HG02885 (cell line): ENCODE data around the gene GHR.
"Not testable (repeated sequence)": the region's sequence is repeated elsewhere in the genome, so short reads cannot be mapped to it uniquely, and the experiment has no call there.

Experiments
- ATAC-seq: cut with Tn5 transposase; IDR thresholded peaks from one replicate; pipeline ENCODE4 v1.9.1; 2021; ENCODE audit warnings: mild to moderate bottlenecking; ENCODE audit not compliant: unreplicated experiment, poor library complexity

Gene GHR

DNA sequence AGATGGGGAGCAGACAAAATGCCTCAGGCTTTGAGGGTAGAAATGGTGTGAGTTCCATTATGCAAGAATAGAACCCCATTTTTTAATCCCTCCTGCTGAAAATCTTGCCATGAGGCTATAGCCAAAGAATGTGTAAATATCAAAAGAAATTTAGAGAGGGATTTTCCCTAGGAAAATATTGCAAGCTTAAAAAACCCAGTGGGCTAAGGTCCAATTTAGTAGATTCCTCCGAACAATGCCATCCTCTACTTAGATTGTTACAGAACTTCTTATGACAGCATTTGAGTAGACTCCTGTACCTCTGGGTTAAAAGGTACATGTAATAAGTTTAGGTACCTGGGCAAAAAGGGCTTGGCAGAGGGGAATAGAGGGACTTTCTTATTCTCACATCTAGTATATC lies 138.4 kb downstream of the GHR start:
- ATAC-seq = no peak

DNA sequence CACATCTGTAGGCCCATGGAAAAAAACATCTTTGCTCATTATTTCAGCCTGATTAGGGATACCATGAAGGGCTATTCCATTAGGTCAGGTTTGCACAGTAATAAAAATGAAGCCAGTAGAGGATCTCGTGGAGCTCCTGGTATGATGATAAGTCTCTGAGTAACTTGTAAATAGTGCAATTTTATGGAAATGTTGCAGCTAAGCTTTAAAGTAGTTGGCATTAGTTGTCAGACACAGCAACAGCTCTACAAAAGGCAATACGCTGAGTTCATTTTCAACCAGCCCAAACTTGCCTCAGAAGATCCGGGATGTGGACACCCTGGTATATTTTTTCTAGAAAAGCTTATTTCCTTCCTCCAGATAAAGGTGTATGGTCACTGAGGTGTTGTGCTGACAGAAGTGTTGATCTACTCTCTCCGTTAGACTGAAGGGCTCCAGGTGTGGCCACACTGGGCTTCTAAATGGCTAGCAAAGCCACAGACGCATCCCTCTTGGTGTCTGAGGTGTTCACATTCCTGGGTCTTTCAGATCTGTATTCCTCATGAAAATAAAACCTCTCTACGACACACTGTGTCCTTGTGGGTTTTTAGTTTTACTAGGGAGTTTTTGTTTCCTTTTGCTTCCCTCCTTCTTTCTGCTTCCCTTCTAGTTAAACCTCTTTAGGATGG lies 141.6 kb downstream of the GHR start:
- ATAC-seq = no peak

DNA sequence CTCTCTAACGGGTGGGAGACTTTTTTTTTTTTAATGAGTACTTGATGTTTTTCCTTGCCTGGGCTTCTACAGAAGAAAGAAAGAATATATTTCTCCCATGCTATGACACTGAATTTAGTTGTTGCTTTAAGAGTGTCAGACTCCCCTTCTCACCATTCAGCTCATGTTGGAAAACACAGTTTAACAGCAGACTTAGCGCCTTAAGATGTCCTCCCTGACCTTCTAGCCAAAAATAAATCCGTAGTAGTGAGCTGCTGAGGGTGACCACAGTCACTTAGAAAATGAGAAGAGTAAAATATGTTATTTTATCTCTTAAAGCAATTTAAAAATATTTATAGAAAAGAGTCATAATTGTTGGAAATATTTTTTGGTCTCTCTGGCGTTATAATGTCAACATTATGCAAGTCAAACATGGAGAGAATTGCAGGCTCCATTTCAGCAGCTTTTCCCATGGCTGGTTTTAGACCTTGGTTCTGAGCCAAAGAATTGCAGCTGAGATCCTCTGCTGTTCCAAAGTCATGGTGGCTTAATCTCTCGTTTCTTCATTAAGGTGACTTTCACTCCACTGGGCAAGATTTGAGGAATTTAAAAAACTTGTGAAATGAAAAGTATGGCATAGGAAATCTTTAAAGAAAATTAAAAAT lies 143.5 kb downstream of the GHR start:
- ATAC-seq = no peak

DNA sequence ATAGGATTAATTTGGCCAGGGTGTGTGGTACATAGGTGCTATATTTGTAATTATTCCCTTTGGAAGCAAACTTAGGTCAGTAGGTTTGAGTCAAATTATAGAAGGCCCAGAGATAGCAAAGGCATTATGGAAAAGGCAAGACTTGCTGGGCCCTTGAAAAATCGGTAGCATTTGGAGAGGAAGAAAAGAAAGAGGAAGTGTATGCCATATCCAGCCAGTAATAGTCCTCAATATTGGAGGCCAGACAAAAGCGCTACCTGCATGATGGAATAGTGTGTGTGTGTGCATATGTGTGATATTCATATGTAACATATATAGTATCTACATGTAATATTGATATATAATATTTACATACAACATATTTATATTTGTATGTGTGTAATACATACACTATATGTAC lies 146.1 kb downstream of the GHR start:
- ATAC-seq = no peak

DNA sequence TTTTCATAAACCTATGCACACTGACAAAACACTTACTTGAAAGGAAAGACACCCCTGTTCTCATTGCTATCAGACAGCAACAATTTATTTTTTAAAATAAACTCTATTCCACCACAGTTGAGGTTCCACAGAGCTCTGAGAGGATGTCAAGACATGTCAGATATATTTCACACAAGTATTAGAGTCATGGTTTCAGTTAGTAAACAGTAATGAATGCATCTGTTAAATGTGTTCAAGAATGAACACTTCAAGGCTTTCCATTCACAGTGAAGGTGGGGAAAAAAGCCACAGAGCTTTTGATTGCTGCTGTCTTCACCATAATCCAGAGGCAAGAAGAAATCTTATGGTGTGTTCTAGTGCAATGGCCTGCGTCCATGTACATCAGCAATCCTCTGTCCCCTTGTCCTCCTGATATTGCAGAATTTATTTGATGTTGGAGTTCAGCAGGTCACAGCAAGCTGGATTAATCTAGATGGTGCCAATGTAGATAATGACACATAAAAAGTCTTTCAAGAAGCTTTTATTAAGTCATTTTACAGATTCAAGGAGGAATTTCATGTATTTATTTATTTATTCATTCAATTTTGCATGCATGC lies 146.8 kb downstream of the GHR start:
- no peak for ATAC-seq

DNA sequence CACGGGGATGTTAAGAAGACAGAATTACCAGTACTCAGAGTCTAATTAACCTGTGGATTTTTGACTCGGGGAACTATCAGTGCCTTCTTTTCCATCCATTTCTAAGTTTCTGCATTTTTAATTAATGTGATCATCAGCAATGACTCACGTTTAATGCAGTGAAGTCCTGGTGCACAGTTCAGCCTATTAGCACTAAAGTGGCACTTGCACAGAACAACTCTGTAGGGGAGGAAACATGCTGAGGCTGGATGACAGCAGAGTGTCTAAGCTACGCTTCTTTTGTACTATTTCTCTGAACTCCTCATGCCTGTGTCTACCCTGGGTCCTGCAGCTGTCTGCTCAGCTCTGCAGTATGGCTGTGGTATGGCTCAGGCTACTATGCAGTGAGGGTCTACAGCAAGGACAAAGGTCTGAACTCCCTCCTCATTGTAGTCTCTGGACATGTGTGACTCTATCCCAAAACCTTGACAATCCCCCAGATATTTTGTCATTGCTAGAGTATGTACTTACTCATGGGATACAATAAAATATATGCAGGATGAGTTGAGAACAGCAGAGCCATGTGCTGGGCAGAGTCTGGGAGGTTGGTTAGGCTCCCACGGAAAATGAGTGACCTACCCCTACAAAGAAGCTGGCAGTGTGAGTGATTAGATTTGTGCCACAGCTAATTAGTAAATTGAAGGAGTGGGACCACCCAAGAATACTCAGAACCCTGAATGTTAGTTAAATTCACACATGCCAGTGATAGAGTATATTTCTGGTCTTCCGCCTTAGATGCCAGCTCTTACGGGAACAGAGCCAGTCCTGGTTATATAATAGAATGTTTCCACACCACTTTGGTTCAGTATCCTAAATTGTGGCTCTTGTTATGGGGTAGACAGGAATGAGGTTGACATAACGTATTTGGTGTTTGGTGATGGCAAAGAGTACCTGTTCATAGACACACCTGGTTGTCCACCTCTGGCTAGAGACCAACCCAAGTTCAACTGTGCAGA lies 148.0 kb downstream of the GHR start:
- ATAC-seq = no peak

DNA sequence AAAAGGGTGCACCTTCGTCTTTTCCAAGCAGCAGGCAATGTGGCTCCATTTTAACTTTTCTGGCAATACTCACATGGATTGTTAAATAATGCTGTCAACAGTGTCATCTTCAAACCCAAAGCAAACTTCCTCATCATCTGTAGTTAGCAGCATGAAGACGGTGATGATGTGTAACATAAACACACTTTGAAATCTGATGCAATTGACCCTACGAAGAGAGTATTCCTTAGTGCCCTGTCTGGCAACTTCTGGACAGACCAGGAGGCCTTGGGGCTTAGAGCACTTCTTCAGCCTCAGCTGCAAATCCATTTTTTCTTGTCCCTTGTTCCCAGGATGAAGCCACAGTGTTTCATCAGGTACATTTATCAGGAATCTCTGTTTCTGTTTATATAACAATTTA lies 149.1 kb downstream of the GHR start:
- no peak for ATAC-seq

DNA sequence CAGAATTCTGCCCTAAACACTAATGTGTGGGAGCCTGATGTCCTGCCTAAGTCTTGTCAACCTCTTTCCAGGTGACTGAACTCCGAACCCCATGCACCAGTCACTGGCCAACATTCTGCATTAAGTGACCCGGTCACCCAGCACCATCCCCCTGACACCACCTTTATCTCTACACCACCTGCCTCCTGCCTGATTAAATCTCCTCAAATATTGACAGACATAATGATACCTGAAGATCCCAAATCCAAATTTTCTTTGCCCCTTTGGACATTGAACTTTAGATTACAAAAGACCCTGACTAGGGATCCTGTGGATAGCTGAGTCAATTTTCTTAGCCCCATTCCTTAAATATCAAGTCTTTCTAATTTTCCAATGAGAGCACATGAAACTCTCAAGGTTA lies 150.1 kb downstream of the GHR start:
- no peak for ATAC-seq

DNA sequence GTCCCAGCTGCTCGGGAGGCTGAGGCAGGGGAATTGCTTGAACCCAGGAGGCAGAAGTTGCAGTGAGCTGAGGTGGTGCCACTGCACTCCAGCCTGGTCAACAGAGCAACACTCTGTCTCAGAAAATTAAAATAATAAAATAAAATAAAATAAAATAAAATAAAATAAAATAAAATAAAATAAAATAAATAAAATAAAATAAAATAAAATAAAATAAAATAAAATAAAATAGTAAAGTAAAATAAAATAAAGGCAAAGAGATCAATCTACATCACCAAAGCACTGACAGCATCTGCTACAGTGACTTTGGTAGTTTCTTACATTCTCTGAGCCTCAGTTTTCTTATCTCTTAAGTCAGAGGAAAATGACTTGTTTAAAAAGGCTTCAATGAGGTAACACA lies 152.7 kb downstream of the GHR start:
- ATAC-seq = not testable (repeated sequence)

DNA sequence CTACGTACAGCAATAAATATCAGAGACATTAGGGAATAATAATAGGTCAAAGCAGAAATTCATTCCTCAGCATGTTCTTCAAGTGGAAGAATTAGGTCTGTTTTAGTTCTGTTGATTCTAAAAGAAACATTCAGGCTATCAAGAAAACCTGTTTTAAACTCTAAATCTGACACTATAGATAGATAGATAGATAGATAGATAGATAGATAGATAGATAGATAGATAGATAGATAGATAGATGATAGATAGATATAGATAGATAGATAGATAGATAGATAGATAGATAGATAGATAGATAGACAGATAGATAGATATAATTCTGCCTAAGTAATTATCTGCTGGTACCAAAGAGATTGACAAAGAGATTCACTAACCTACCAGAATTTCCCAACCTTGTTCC lies 155.7 kb downstream of the GHR start:
- ATAC-seq = not testable (repeated sequence)

DNA sequence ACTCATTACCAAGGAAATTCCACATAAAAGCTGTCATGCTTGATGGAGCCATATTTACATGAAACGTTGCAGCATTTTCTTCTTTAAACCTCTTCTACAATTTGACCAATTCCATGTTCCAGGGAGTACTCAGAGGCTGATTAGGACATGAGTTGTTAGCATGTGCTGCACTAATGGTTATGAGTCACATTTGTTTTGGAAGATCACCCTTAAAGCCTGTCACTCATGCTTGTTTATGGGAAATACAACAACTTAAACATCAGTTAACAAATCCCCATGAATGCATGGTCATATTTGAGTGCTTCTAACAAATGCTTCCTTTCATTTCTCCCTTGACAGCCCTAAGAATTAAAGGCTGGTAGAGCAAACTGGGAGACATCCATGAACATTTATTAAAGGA lies 156.1 kb downstream of the GHR start:
- no peak for ATAC-seq

DNA sequence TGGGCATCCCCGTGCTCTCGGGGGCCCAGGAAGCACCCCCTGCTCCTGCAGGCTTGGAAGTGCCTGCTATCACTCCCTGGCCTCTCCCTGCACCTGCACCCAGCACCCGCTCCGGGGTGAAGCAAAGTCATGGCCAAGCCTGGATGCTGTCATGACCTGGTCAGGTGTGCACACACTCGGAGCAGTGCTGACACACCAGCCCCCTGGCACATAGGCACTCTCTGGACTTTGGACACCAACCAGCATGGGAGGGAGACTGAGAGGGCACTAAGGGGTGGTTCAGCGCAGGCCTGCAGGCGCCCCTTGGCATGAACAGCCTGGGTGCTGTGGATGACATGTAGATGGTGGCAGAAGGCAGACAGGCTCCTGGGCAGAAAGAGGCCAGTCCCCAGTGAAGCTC lies 158.6 kb downstream of the GHR start:
- no peak for ATAC-seq

DNA sequence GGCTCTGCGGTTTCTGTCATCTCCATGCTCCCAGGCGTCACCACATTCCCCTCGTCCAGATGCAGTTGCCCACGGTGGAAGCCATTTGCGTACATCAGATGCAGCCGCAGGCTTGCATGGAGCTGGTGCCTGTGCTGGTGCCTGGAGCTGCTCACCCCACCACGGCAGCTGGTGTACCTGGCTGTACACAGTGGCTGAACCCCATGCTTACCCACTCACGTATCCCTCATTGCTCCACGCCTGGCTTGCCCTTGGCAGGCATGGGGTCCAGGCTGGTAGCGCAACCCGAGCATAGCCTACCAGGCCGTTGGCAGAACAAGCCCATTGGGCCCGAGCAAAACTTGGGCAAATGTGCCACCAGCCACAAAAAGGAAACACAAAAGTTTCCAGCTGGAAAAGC lies 159.5 kb downstream of the GHR start:
- ATAC-seq = no peak

DNA sequence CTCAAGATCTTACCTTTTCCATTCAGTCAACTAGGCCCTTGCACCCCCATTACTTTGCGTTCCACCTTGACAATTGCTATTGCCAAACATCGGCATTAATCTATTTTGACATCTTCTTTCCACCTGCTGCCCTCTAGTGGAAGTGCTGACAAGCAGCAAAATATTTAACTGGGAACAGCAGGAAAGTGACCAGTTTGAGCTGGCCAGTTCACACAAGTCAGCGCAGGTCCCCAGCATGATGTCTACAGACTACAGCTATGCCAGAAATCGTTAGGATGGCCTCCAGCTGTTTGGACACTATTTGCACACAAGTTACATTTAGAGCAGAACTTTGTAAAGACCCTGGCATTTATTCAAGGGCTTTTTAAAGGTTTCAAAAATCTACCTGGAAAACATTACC lies 160.1 kb downstream of the GHR start:
- ATAC-seq = peak; percentile 86

DNA sequence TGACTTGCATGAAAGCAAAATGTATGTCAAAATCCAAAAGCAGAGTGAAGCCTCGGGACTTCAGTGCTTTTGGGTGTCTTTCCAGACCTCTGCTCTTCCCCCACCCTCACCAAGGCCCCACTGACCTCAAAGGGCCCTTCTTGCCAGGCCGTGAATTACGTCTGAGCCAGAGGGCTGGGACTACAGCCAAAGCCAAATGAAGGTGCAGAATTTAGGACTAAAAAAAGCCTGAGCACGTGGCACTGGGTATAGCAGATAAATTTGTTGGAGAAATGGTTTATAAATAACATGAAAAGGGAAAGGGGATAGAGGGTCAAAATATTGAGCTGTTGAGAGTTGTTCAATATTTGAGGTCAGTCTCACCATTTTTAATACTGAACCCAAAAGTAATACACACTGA lies 163.4 kb downstream of the GHR start:
- ATAC-seq = no peak

DNA sequence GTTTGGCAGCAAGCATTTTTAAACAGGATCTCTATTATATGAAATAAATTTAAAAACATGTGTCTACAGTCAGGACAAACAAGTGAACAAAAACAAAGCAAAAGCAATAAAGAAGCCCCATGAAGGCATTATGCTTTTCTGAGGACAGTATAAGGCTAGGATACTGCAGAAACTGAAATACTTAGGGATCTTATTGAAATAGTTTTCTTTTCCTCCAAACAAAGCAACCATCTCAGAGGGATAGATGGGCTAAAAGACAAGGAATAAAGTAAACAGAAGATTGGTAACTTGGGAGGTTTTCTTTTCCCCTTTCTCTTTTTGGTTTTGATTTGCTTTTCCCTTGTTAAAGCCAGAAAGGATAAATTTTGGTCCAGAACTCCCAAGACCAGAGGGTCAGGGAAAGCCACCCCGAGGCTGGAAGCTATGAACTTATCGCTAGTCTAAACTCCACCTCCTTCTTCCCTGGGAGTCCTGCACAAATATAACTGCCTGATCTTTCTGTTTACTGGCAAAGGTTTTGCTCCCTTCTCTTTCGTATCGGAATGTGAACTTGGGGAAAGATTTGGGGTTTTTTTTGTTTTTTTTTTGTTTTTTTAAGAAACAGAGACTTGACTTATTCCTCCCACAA lies 164.0 kb downstream of the GHR start:
- ATAC-seq = no peak

DNA sequence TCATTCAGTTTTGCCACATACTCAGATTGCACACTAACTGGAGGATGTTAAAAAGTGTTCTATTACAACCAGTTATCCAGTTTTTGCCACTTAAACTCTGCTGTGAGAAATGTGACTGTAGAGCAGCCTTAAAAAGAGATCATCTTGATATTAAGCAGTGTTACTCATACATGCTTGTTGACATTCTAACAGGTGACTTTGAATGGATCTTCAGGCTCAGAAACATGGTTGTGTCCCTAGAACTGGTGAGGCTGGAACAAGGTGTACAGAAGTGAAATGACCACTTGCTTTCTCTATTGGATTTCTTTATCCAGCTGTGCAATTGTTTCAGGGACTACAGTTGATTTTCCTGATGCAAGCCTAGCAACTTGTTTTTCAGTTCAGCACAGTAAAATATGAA lies 167.3 kb downstream of the GHR start:
- ATAC-seq = no peak

DNA sequence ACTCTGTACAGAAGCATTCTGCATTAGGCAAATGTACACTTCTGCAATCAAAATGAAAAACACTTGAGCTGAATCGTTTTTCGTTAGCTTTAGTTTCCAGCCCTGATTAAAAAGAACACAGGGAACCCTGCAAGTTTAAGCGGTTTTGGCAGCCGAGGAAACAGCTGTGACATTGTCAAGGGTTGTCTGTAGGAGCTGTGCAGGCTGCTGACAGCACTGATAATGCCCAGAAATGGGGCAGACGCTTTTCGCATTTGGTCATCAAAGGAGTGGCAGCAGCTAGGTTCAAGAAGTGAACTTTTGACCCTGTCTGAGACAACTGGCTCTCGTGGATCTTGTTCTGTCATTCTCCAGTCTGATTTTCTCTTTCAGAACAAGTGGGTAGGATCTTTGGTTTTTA lies 167.8 kb downstream of the GHR start:
- no peak for ATAC-seq

DNA sequence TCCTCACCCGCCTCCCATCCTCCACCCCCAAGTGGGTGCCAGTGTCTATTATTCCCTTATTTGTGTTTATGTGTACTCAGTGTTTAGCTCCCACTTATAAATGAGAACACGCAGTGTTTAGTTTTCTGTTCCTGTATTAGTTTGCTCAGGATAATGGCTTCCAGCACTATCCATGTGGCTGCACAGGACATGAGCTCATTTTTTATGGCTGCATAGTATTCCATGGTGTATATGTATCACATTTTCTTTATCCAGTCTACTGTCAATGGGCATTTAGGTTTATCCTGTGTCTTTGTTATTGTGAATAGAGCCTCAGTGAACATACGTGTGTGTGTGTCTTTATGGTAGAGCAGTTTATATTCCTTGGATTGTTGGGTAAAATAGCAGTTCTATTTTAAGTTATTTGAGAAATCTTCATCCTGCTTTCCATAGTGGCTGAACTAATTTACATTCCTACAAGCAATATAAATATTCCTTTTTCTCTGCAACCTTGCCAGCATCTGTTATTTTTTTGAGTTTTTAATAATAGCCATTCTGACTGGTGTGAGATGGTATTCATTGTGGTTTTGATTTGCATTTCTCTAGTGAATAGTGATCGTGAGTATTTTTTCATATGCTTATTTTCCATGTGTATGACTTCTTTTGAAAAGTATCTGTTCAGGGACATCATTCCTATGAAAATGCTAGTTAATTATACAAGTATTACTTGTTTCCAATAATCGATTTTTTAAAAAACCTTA lies 169.3 kb downstream of the GHR start:
- no peak for ATAC-seq

DNA sequence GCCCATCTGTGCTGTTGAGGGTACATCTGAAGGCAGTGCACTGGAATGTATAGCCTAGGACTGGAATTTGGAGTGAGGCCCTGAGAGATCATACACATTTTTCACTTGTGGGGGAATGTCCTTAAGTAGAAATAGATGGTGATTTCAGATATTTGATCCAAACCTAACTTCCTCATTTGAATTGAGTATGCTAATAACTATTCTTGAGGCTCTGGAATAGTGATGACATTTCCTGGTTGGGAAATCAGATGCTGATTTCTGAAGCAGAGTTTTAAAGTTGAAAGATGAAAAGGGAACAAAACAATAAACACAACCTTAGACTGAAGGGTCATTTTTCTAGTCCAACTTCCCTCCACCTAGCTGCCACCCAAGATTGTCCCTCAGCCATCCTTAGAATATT lies 170.4 kb downstream of the GHR start:
- ATAC-seq = no peak
